ENCODE measurements around the gene WDFY4. TPM values are rescaled to one million over a fixed set of nuclear protein-coding genes. Genes with fewer than 3 reads are reported as not detected.

Gene WDFY4
- total and polyA plus RNA-seq, 11 donors = 0.46 to 19.8 (median 1.0) TPM

DNA sequence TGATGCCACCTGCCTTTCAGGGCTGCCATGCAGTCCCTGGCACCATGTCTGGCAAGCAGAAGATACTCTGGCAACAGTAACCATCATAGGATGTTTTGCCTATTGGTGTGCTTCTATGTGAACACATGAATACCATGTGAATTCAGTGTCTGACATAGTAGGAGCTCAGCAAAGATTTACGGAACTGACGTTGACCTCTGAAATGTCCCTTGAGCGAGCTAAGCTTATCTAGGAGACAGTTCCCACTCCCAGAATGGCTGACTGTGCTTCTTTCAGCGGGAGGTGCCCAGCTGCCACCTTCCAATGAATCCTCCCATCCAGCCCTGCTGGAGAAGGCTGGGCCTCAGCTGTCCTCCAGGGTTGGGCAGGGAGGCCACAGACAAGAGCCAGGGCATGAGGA lies 326.2 kb downstream of the WDFY4 start:
- H3K4me3 ChIP-seq = no peak overlapping the region
- H3K9me3 ChIP-seq = no peaks in the 10 kb centered on the region
- no peak for DNase-seq
- H3K4me1 ChIP-seq = peaks cover 0 to 65% (median 34%) of the 10 kb centered on the region in 12 donors
- 45 to 56% (median 45%) methylated on average over 4 of the region's 4 CpGs for WGBS, 4 donors
- H3K36me3 ChIP-seq = no peaks in the 10 kb centered on the region
- intact Hi-C loops (cut with DNase I) = loop anchor here in 1 of 10 donors (5.0 kb wide), 1 partner anchor 36 kb away; no protein-coding TSS in a partner anchor
- TF ChIP-seq, protein P1, sequence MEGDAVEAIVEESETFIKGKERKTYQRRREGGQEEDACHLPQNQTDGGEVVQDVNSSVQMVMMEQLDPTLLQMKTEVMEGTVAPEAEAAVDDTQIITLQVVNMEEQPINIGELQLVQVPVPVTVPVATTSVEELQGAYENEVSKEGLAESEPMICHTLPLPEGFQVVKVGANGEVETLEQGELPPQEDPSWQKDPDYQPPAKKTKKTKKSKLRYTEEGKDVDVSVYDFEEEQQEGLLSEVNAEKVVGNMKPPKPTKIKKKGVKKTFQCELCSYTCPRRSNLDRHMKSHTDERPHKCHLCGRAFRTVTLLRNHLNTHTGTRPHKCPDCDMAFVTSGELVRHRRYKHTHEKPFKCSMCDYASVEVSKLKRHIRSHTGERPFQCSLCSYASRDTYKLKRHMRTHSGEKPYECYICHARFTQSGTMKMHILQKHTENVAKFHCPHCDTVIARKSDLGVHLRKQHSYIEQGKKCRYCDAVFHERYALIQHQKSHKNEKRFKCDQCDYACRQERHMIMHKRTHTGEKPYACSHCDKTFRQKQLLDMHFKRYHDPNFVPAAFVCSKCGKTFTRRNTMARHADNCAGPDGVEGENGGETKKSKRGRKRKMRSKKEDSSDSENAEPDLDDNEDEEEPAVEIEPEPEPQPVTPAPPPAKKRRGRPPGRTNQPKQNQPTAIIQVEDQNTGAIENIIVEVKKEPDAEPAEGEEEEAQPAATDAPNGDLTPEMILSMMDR (IDR thresholded peaks at IDR 0.05) = no peak
- TF ChIP-seq POLR2A (IDR thresholded peaks at IDR 0.05) = no peak
- no peak overlapping the region for H3K27ac ChIP-seq
- no peak for ATAC-seq
- H3K27me3 ChIP-seq = no peaks in the 10 kb centered on the region

DNA sequence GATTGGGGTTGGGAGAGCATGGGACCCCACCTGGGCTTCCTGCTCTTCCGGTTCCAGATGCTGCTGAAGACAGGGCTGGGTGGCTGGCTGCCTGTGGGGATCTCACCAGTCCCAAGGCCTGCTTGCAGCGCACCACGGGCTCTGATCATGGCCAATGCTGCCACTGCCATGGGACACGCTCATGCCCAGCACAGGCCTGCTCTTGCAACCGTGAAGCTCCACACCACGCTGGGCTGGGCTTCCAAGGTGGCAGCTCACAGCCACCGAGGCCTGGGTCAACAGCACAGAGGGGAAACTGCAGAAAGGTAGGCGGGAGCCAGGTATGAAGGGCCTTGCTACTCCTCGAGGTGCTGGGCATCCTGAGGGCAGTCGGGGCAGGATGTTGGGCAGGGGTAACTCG lies 327.1 kb downstream of the WDFY4 start:
- intact Hi-C loops (cut with DNase I) = loop anchor here in 1 of 10 donors (5.0 kb wide), 1 partner anchor 36 kb away; no protein-coding TSS in a partner anchor
- no peak for ATAC-seq
- no peak for DNase-seq
- Histone ChIP-seq H3K27me3 (no peaks in the 10 kb centered on the region), H3K4me1 (peaks cover 0 to 65% (median 34%) of the 10 kb centered on the region in 12 donors), H3K9me3 (no peaks in the 10 kb centered on the region), H3K4me3 (no peak overlapping the region), H3K27ac (no peak overlapping the region), H3K36me3 (peaks cover 0 to 3% (median 0%) of the 10 kb centered on the region in 9 donors)
- TF ChIP-seq, protein P1 (IDR thresholded peaks at IDR 0.05) = no peak
- no peak for TF ChIP-seq POLR2A (IDR thresholded peaks at IDR 0.05)
- WGBS, 4 donors = 92 to 95% (median 93%) methylated on average over 8 to 11 of the region's 11 CpGs

DNA sequence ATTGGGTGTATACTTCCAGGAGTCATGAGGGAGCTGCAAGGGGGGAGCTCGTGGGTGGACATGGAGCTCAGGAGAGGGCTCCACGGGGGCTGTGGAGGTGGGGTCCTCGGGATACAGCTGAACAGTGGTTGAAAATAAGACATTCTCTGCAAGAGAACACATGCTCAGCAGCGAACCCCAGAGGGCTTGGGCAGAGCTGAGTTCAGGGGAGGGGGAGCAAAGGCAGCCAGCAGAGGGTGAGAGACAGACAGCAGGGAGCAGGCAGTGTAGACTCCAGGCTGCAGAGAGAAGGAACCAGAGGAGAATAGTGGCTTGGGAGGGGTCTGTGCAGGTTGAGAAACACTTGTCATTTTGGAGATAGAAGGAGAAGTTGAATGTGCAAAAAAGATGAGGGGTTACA lies 327.9 kb downstream of the WDFY4 start:
- DNase-seq (no peak), ATAC-seq (no peak)
- Histone ChIP-seq H3K36me3 (peaks cover 0 to 12% (median 0%) of the 10 kb centered on the region in 9 donors), H3K27ac (no peak overlapping the region), H3K4me1 (peaks cover 0 to 57% (median 34%) of the 10 kb centered on the region in 12 donors), H3K4me3 (no peak overlapping the region), H3K9me3 (no peaks in the 10 kb centered on the region), H3K27me3 (no peaks in the 10 kb centered on the region)
- intact Hi-C loops (cut with DNase I) = loop anchor here in 1 of 10 donors (5.0 kb wide), 1 partner anchor 35 kb away; no protein-coding TSS in a partner anchor
- 55 to 78% (median 72%) methylated on average over 4 of the region's 4 CpGs for WGBS, 4 donors
- TF ChIP-seq, protein P1 (IDR thresholded peaks at IDR 0.05) = no peak
- no peak for TF ChIP-seq POLR2A (IDR thresholded peaks at IDR 0.05)

DNA sequence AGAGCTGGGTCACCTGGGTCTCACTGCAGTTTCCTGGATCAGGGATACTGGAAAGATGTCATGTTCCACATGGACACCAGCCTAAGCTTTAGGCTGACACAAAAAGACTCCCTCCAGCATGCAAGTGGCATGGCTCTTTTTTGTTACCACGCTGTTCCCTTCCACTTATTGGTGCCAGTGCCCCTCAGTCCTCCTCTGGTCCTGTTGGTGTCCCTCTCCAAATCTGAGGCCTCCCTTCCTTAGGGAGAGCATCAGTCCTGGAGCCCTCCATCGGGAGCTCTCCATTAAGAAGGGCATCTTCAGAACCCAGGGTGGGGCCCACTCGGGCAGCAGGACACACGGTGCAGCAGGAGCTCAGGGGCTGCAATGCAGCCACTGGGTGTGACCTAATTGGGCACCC lies 331.0 kb downstream of the WDFY4 start:
- Histone ChIP-seq H3K4me3 (no peak overlapping the region), H3K4me1 (peaks cover 0 to 26% (median 10%) of the 10 kb centered on the region in 12 donors), H3K27me3 (no peaks in the 10 kb centered on the region), H3K27ac (no peak overlapping the region), H3K9me3 (peaks cover 0 to 1% (median 0%) of the 10 kb centered on the region in 12 donors), H3K36me3 (peaks cover 0 to 31% (median 11%) of the 10 kb centered on the region in 9 donors)
- ATAC-seq = no peak
- WGBS, 4 donors = 87 to 94% (median 90%) methylated on average over 3 to 4 of the region's 4 CpGs
- TF ChIP-seq, protein P1 (IDR thresholded peaks at IDR 0.05) = no peak
- no peak for TF ChIP-seq POLR2A (IDR thresholded peaks at IDR 0.05)
- DNase-seq = no peak
- intact Hi-C loops (cut with DNase I) = no loop called here
